Thyroid gland (tissue), 4 donors: Measurements from ENCODE around the gene HIPK2. TPM values are rescaled to one million over a fixed set of nuclear protein-coding genes. Genes with fewer than 3 reads are reported as not detected.
A peak's percentile ranks its signal among the peaks of the same experiment; 100 is the strongest.

Experiments
- DNase-seq, 2 donors: peaks; one replicate each; pipeline ENCODE4 v3.0.0-alpha.2; 2019
- H3K27ac ChIP-seq, 3 donors: fragments of 200-600 bp; sonication (generic); 1 replicate in 2 of 3; 2 replicates in 1 of 3; pipeline ENCODE4 v1.5.1; 2016 to 2019; ENCODE audit warnings: mild to moderate bottlenecking in 1 of 3, moderate library complexity in 1 of 3
- H3K27me3 ChIP-seq: fragments of 200-600 bp; sonication (generic); one replicate; pipeline ENCODE4 v1.5.1; 2019
- H3K36me3 ChIP-seq, 2 donors: fragments of 200-600 bp; sonication (generic); one replicate each; pipeline ENCODE4 v1.5.1; 2016 to 2019
- H3K4me1 ChIP-seq, 2 donors: fragments of 200-600 bp; sonication (generic); one replicate each; pipeline ENCODE4 v1.5.1; 2017 to 2019
- H3K4me3 ChIP-seq, 3 donors: fragments of 200-600 bp; sonication (generic); replicated peaks in 1 of 3; 1 replicate in 2 of 3; 2 replicates in 1 of 3; pipeline ENCODE4 v1.5.1; 2016; ENCODE audit warnings: mild to moderate bottlenecking in 1 of 3
- H3K9me3 ChIP-seq: fragments of 200-600 bp; sonication (generic); one replicate; pipeline ENCODE4 v1.5.1; 2017
- CTCF ChIP-seq, 6 experiments: fragments of 200-600 bp in 3 of 6; fragments of 450-650 bp in 3 of 6; sonication (generic) in 3 of 6; IDR thresholded peaks; one replicate each; pipeline ENCODE4 v1.5.1; 2016 to 2019; ENCODE audit warnings: antibody characterized with exemption in 6 of 6, mild to moderate bottlenecking in 2 of 6, inconsistent platforms in 1 of 6, moderate library complexity in 1 of 6
- POLR2A ChIP-seq, 2 donors: fragments of 450-650 bp; IDR thresholded peaks; one replicate each; pipeline ENCODE4 v1.6.1; 2017; ENCODE audit warnings: antibody characterized with exemption in 2 of 2, mild to moderate bottlenecking in 2 of 2, moderate library complexity in 1 of 2
- WGBS, 2 donors: methylation state at CpG; one replicate each; pipeline ENCODE4 v1.1.5; 2017; 5-methylcytosine and 5-hydroxymethylcytosine counted together
- intact Hi-C: fragments of 100-400 bp; cut with DNase I; formaldehyde crosslinking; loops from one replicate; pipeline ENCODE4 v1.15.1; 2023
- total RNA-seq, 4 donors: library from RNA; depleted of rRNA; stranded (reverse); fragments of >200 nt; gene quantifications; one replicate each; pipeline ENCODE4 v1.2.3, GENCODE V29; 2016

Gene HIPK2
- total RNA-seq, 4 donors from 2014 or later, result 31.3 to 58.5 (median 41.0) TPM

- Histone ChIP-seq H3K36me3 (peaks cover 20 to 24% of the 10 kb centered on the region in 2 donors), H3K9me3 (no peaks in the 10 kb centered on the region), H3K4me3 (no peak overlapping the region), H3K27me3 (no peaks in the 10 kb centered on the region), H3K4me1 (no peaks in the 10 kb centered on the region), H3K27ac (no peak overlapping the region)
- 99% methylated on average over 8 of the region's 8 CpGs for WGBS, 2 donors
- intact Hi-C loops, result no loop called here
- DNase-seq, result no peak
- TF ChIP-seq CTCF (IDR thresholded peaks at IDR 0.05) (no peak), POLR2A (IDR thresholded peaks at IDR 0.05) (no peak)
These were observed 177.5 kb downstream of the HIPK2 start for GRCh38 chr7:139600306-139600705.

DNA sequence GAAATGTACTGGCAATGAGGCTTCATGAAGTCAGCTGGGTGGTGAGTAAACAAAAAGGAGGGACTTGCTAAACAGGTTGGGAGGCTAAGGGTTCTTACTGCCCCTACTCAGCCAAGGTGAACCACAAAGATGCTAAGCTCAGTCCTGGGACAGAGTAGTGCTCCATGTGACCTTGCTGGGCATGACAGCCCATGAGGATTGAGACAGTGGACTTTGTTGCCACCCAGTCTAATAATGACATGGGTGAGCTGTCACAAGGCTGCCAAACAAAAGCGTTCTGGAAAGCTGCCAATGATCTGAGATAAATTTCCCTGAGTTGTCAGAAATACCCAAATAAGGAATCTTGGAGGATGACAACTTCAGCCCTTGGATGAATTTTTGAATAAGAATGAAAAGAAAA lies 179.2 kb downstream of the HIPK2 start:
- no peaks in the 10 kb centered on the region for H3K27me3 ChIP-seq
- H3K36me3 ChIP-seq, result peaks cover 32 to 41% of the 10 kb centered on the region in 2 donors
- no peaks in the 10 kb centered on the region for H3K9me3 ChIP-seq
- H3K27ac ChIP-seq, result peak overlapping the region; percentile 47 to 73 (median 71)
- no peaks in the 10 kb centered on the region for H3K4me1 ChIP-seq
- peak; percentile 70 to 77 for DNase-seq
- intact Hi-C loops, result no loop called here
- 32 to 58% methylated on average over 1 of the region's 1 CpG for WGBS, 2 donors
- H3K4me3 ChIP-seq, result no peak overlapping the region
- no peak for TF ChIP-seq CTCF (IDR thresholded peaks at IDR 0.05)

GRCh38 chr7:139597028-139597427 lies 180.8 kb downstream of the HIPK2 start:
- no peaks in the 10 kb centered on the region for H3K27me3 ChIP-seq
- no peaks in the 10 kb centered on the region for H3K9me3 ChIP-seq
- no peak for DNase-seq
- H3K4me3 ChIP-seq, result no peak overlapping the region
- WGBS, 2 donors, result 98 to 100% methylated on average over 3 to 5 of the region's 5 CpGs
- no peak for TF ChIP-seq CTCF (IDR thresholded peaks at IDR 0.05)
- no peak for TF ChIP-seq POLR2A (IDR thresholded peaks at IDR 0.05)
- peaks cover 33 to 51% of the 10 kb centered on the region in 2 donors for H3K36me3 ChIP-seq
- intact Hi-C loops, result no loop called here
- no peak overlapping the region for H3K27ac ChIP-seq
- H3K4me1 ChIP-seq, result no peaks in the 10 kb centered on the region

- H3K4me1 ChIP-seq, result no peaks in the 10 kb centered on the region
- no peaks in the 10 kb centered on the region for H3K9me3 ChIP-seq
- WGBS, 2 donors, result 91 to 92% methylated on average over 13 to 17 of the region's 17 CpGs
- intact Hi-C loops, result no loop called here
- no peak for TF ChIP-seq POLR2A (IDR thresholded peaks at IDR 0.05)
- no peak for DNase-seq
- H3K36me3 ChIP-seq, result peaks cover 33 to 51% of the 10 kb centered on the region in 2 donors
- no peak overlapping the region for H3K27ac ChIP-seq
- H3K4me3 ChIP-seq, result no peak overlapping the region
- no peaks in the 10 kb centered on the region for H3K27me3 ChIP-seq
These were observed 181.2 kb downstream of the HIPK2 start for GRCh38 chr7:139596626-139597025.

GRCh38 chr7:139595806-139596205 lies 182.0 kb downstream of the HIPK2 start:
- no peak for DNase-seq
- intact Hi-C loops, result no loop called here
- Histone ChIP-seq H3K27me3 (no peaks in the 10 kb centered on the region), H3K4me3 (no peak overlapping the region), H3K27ac (no peak overlapping the region), H3K9me3 (no peaks in the 10 kb centered on the region), H3K4me1 (no peaks in the 10 kb centered on the region), H3K36me3 (peaks cover 33 to 51% of the 10 kb centered on the region in 2 donors)
- 81 to 95% methylated on average over 5 of the region's 5 CpGs for WGBS, 2 donors
- TF ChIP-seq POLR2A (IDR thresholded peaks at IDR 0.05), result no peak
- no peak for TF ChIP-seq CTCF (IDR thresholded peaks at IDR 0.05)
